Prostate gland (tissue), 2 donors: Measurements from ENCODE around the gene CTH. TPM values are rescaled to one million over a fixed set of nuclear protein-coding genes. Genes with fewer than 3 reads are reported as not detected.
"Not testable (repeated sequence)": the region's sequence is repeated elsewhere in the genome, so short reads cannot be mapped to it uniquely, and the experiment has no call there.

Experiments
- DNase-seq: peaks from one replicate; pipeline ENCODE4 v3.0.0-alpha.2; 2019; ENCODE audit warnings: low spot score
- H3K27ac ChIP-seq, 2 donors: fragments of 200-600 bp; sonication (generic); 2 replicates each; pipeline ENCODE4 v1.5.1; 2017 to 2019
- H3K27me3 ChIP-seq: fragments of 200-600 bp; sonication (generic); replicated peaks from 2 replicates; pipeline ENCODE4 v1.5.1; 2019; ENCODE audit not compliant: insufficient read depth
- H3K36me3 ChIP-seq, 2 donors: fragments of 200-600 bp; sonication (generic); 1 replicate in 1 of 2; 2 replicates in 1 of 2; pipeline versions ENCODE4 v1.5.1 to v1.8.1; 2017 to 2019
- H3K4me1 ChIP-seq: fragments of 200-600 bp; sonication (generic); replicated peaks from 2 replicates; pipeline ENCODE4 v1.5.1; 2019
- H3K4me3 ChIP-seq, 2 donors: fragments of 200-600 bp; sonication (generic); 2 replicates each; pipeline ENCODE4 v1.5.1; 2017 to 2019
- H3K9me3 ChIP-seq: fragments of 200-600 bp; sonication (generic); 2 replicates; pipeline ENCODE4 v1.5.1; 2017
- CTCF ChIP-seq, 4 experiments: fragments of 200-600 bp in 2 of 4; fragments of 450-650 bp in 2 of 4; sonication (generic) in 2 of 4; IDR thresholded peaks; 1 replicate in 3 of 4; 2 replicates in 1 of 4; pipeline ENCODE4 v1.5.1; 2016 to 2019; ENCODE audit warnings: antibody characterized with exemption in 4 of 4, mild to moderate bottlenecking in 2 of 4, moderate library complexity in 2 of 4
- POLR2A ChIP-seq: fragments of 450-650 bp; IDR thresholded peaks from one replicate; pipeline ENCODE4 v1.6.1; 2016; ENCODE audit warnings: antibody characterized with exemption, mild to moderate bottlenecking
- POLR2AphosphoS5 ChIP-seq: sonication (generic); formaldehyde crosslinking; IDR thresholded peaks from one replicate; pipeline ENCODE4 v1.6.1; 2017; ENCODE audit warnings: antibody characterized with exemption
- WGBS: methylation state at CpG from one replicate; pipeline ENCODE4 v1.1.5; 2018; 5-methylcytosine and 5-hydroxymethylcytosine counted together
- intact Hi-C: fragments of 100-400 bp; cut with DNase I; formaldehyde crosslinking; loops from one replicate; pipeline ENCODE4 v1.14.2; 2022
- total RNA-seq, 2 donors: library from RNA; depleted of rRNA; stranded (reverse); fragments of >200 nt; gene quantifications; one replicate each; pipeline ENCODE4 v1.1.0, GENCODE V29; 2016

CTH gene
- 10 to 100 TPM in 1 of 2 donors, 1 to 10 TPM in 1; 8.1 to 12.7 TPM for total RNA-seq

GRCh38 chr1:70410604-70411359, at the start of gene CTH:
Gene CTH (plus strand): TSS chr1:70411268. CDS start chr1:70411416, 148 bp downstream.
- TF ChIP-seq POLR2AphosphoS5: peak; percentile 97
- peak in 2 of 4 experiments; percentile 10 to 17 for TF ChIP-seq CTCF (IDR thresholded peaks at IDR 0.05)
- peak; percentile 93 for TF ChIP-seq POLR2A
- peak; percentile 98 for DNase-seq
- H3K36me3 ChIP-seq: no peaks in the 10 kb centered on the region
- no peaks in the 10 kb centered on the region for H3K27me3 ChIP-seq
- peak within 1 kb of the TSS; percentile 64 to 76 for H3K4me3 ChIP-seq
- peak within 1 kb of the TSS; percentile 96 to 99 for H3K27ac ChIP-seq
- H3K4me1 ChIP-seq: no peaks in the 10 kb centered on the region
- WGBS: under 1% methylated on average over 48 of the region's 48 CpGs
- intact Hi-C loops: loop anchor here (2.0 to 5.0 kb wide), 2 partner anchors 56 to 188 kb away; partner anchors contain the start of genes ANKRD13C and SRSF11
- H3K9me3 ChIP-seq: no peaks in the 10 kb centered on the region

- no peak for TF ChIP-seq POLR2AphosphoS5
- TF ChIP-seq POLR2A: no peak
- no peak for TF ChIP-seq CTCF (IDR thresholded peaks at IDR 0.05)
- Histone ChIP-seq H3K27ac (no peak overlapping the region), H3K4me1 (no peaks in the 10 kb centered on the region), H3K4me3 (no peak overlapping the region), H3K36me3 (no peaks in the 10 kb centered on the region), H3K27me3 (no peaks in the 10 kb centered on the region), H3K9me3 (no peaks in the 10 kb centered on the region)
- intact Hi-C loops: no loop called here
- no peak for DNase-seq
- 49% methylated on average over 3 of the region's 3 CpGs for WGBS
Measured at GRCh38 chr1:70361727-70362398, 49.2 kb upstream of the CTH start.

GRCh38 chr1:70364439-70364838, 46.6 kb upstream of the CTH start:
- 79% methylated on average over 3 of the region's 3 CpGs for WGBS
- no peak for TF ChIP-seq POLR2A
- H3K27ac ChIP-seq: no peak overlapping the region
- H3K4me1 ChIP-seq: no peaks in the 10 kb centered on the region
- no peaks in the 10 kb centered on the region for H3K36me3 ChIP-seq
- no peaks in the 10 kb centered on the region for H3K27me3 ChIP-seq
- no peaks in the 10 kb centered on the region for H3K9me3 ChIP-seq
- intact Hi-C loops: no loop called here
- no peak for DNase-seq
- no peak overlapping the region for H3K4me3 ChIP-seq

- 94% methylated on average over 4 of the region's 4 CpGs for WGBS
- H3K27ac ChIP-seq, DNase-seq, H3K4me1 ChIP-seq, H3K36me3 ChIP-seq, H3K9me3 ChIP-seq, intact Hi-C loops, H3K27me3 ChIP-seq, H3K4me3 ChIP-seq: not testable (repeated sequence)
Measured at GRCh38 chr1:70366425-70366952, 44.6 kb upstream of the CTH start.

GRCh38 chr1:70366997-70367396, 44.1 kb upstream of the CTH start:
- H3K27me3 ChIP-seq, H3K36me3 ChIP-seq, DNase-seq, H3K27ac ChIP-seq, H3K4me1 ChIP-seq, H3K4me3 ChIP-seq, intact Hi-C loops, H3K9me3 ChIP-seq: not testable (repeated sequence)
- 87% methylated on average over 3 of the region's 3 CpGs for WGBS

GRCh38 chr1:70367397-70367796, 43.7 kb upstream of the CTH start:
- H3K36me3 ChIP-seq, H3K27ac ChIP-seq, H3K4me3 ChIP-seq, H3K27me3 ChIP-seq, intact Hi-C loops, H3K4me1 ChIP-seq, DNase-seq, H3K9me3 ChIP-seq: not testable (repeated sequence)
- WGBS: 85% methylated on average over 5 of the region's 5 CpGs

- H3K9me3 ChIP-seq, H3K4me3 ChIP-seq, DNase-seq, H3K36me3 ChIP-seq, H3K27ac ChIP-seq, H3K27me3 ChIP-seq, H3K4me1 ChIP-seq, intact Hi-C loops: not testable (repeated sequence)
- WGBS: 86% methylated on average over 3 of the region's 3 CpGs
Measured at GRCh38 chr1:70371586-70371985, 39.5 kb upstream of the CTH start.
